Stomach (tissue), 9 donors: ENCODE results near the gene SPOP. TPM values are rescaled to one million over a fixed set of nuclear protein-coding genes. Genes with fewer than 3 reads are reported as not detected.

ENCODE experiments used
- DNase-seq, 2 donors: peaks; one replicate each; pipeline versions ENCODE4 v3.0.0 to v3.0.0-alpha.2; 2013 to 2019
- H3K27ac ChIP-seq, 5 donors: fragments of 200-600 bp in 4 of 5; sonication (generic) in 4 of 5; one replicate each; pipeline ENCODE4 v1.5.1; 2013 to 2019; ENCODE audit warnings: mild to moderate bottlenecking in 1 of 5, moderate library complexity in 1 of 5
- H3K27me3 ChIP-seq, 3 donors: fragments of 200-600 bp; sonication (generic); one replicate each; pipeline ENCODE4 v1.5.1; 2017 to 2019; ENCODE audit warnings: mixed run types in 1 of 3
- H3K36me3 ChIP-seq, 4 donors: fragments of 200-600 bp; sonication (generic); 1 replicate in 3 of 4; 2 replicates in 1 of 4; pipeline ENCODE4 v1.5.1; 2016 to 2019
- H3K4me1 ChIP-seq, 4 donors: fragments of 200-600 bp; sonication (generic); one replicate each; pipeline ENCODE4 v1.5.1; 2016 to 2019
- H3K4me3 ChIP-seq, 4 donors: fragments of 200-600 bp; sonication (generic) in 3 of 4; one replicate each; pipeline ENCODE4 v1.5.1; 2016 to 2019; ENCODE audit warnings: mild to moderate bottlenecking in 1 of 4
- H3K9me3 ChIP-seq, 4 donors: fragments of 200-600 bp; sonication (generic); one replicate each; pipeline ENCODE4 v1.5.1; 2016 to 2019
- EP300 ChIP-seq: sonication (generic); formaldehyde crosslinking; IDR thresholded peaks from one replicate; pipeline ENCODE4 v1.6.1; 2017; ENCODE audit warnings: antibody characterized with exemption
- POLR2A ChIP-seq, 4 donors: fragments of 450-650 bp; IDR thresholded peaks; one replicate each; pipeline ENCODE4 v1.6.1; 2016; ENCODE audit warnings: antibody characterized with exemption in 4 of 4, control low read depth in 2 of 4, mild to moderate bottlenecking in 1 of 4, moderate library complexity in 1 of 4
- POLR2AphosphoS5 ChIP-seq, 3 donors: sonication (generic); formaldehyde crosslinking; IDR thresholded peaks; one replicate each; pipeline ENCODE4 v1.6.1; 2016; ENCODE audit warnings: antibody characterized with exemption in 3 of 3
- WGBS, 5 donors: extraction: QIAGEN DNeasy Blood & Tissue Kit in 3 of 5; methylation state at CpG; one replicate each; pipeline versions ENCODE4 v1.1.5 to v1.1.7; 2013 to 2018; 5-methylcytosine and 5-hydroxymethylcytosine counted together
- intact Hi-C: fragments of 100-400 bp; cut with DNase I; formaldehyde crosslinking; loops from one replicate; pipeline ENCODE4 v1.15.1; 2023; ENCODE audit warnings: low total_unique reads
- polyA plus RNA-seq, 3 donors: library from polyadenylated mRNA; stranded (reverse); fragments of 200-250 nt; gene quantifications; one replicate each; pipeline ENCODE4 v1.2.3, GENCODE V29; 2013
- total RNA-seq, 5 donors: library from RNA; depleted of rRNA; stranded (reverse); fragments of >200 nt; gene quantifications; one replicate each; pipeline versions ENCODE4 v1.1.0 to v1.2.3, GENCODE V29; 2014 to 2016
- TF ChIP-seq, protein P1 (sequence below), 7 experiments: fragments of 450-650 bp in 4 of 7; fragments of 200-600 bp in 3 of 7; sonication (generic) in 3 of 7; IDR thresholded peaks; one replicate each; pipeline ENCODE4 v1.5.1; 2016 to 2019; ENCODE audit warnings: antibody characterized with exemption in 7 of 7, control low read depth in 2 of 7, mild to moderate bottlenecking in 1 of 7
- donor health status: healthy with polysubstance abuse.
- donor health status: Bipolar disorder and iron deficiency.
- donor health status: healthy.

Gene SPOP
- total and polyA plus RNA-seq, 8 donors = 17.5 to 309 (median 41.6) TPM

DNA sequence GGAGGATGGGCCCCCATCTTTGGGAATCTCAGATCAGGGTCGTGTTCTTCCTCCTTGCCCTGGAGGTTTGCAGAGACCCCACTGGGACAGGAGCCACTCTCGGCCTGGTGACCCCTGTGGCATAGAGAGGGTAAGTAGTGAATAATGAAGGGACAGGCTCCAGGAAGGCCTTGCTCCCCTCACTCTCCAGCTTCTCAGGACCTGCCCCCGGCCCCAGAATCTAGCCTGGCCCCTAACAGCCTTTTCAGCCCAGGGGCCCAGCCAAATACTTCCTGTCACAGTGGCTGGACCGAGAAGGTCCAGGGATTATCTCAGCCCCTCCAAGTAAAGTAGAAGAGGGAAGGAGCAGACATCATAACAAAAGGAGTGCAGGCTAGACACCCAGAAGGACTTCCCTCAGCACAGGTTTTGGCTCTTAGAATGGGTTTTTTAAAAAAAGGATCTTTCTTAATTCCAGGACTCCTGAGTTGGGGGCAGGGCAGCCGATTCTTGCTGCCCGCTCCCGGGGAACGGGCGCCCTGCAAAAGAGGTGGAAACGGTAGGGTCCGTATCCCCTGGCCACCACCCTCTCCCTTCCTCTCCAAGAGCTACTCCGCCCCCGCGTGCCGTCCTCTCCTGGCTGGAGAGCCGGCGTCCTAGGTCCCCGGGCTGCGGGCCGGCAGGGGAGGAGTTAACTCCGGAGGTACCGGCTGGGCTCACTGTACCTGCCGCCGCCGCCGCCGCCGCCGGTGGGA is 102.8 kb downstream of the SPOP start:
- TF ChIP-seq POLR2AphosphoS5 (IDR thresholded peaks at IDR 0.05) (no peak), POLR2A (IDR thresholded peaks at IDR 0.05) (no peak), EP300 (no peak)
- TF ChIP-seq, protein P1, sequence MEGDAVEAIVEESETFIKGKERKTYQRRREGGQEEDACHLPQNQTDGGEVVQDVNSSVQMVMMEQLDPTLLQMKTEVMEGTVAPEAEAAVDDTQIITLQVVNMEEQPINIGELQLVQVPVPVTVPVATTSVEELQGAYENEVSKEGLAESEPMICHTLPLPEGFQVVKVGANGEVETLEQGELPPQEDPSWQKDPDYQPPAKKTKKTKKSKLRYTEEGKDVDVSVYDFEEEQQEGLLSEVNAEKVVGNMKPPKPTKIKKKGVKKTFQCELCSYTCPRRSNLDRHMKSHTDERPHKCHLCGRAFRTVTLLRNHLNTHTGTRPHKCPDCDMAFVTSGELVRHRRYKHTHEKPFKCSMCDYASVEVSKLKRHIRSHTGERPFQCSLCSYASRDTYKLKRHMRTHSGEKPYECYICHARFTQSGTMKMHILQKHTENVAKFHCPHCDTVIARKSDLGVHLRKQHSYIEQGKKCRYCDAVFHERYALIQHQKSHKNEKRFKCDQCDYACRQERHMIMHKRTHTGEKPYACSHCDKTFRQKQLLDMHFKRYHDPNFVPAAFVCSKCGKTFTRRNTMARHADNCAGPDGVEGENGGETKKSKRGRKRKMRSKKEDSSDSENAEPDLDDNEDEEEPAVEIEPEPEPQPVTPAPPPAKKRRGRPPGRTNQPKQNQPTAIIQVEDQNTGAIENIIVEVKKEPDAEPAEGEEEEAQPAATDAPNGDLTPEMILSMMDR (IDR thresholded peaks at IDR 0.05) = no peak
- Histone ChIP-seq H3K4me3 (peak overlapping the region; percentile 57 to 83 (median 74)), H3K27ac (peak overlapping the region in 4 of 5 donors; percentile 43 to 85 (median 68)), H3K4me1 (peaks cover 19 to 61% (median 48%) of the 10 kb centered on the region in 4 donors), H3K9me3 (no peaks in the 10 kb centered on the region), H3K36me3 (no peaks in the 10 kb centered on the region), H3K27me3 (peaks cover 0 to 58% (median 16%) of the 10 kb centered on the region in 3 donors)
- no peak for DNase-seq
- WGBS, 5 donors = 9 to 15% (median 12%) methylated on average over 17 to 29 of the region's 29 CpGs
- intact Hi-C loops = loop anchor here (5.0 to 10.0 kb wide), 3 partner anchors 117 to 280 kb away; partner anchors contain the start of gene FAM117A

DNA sequence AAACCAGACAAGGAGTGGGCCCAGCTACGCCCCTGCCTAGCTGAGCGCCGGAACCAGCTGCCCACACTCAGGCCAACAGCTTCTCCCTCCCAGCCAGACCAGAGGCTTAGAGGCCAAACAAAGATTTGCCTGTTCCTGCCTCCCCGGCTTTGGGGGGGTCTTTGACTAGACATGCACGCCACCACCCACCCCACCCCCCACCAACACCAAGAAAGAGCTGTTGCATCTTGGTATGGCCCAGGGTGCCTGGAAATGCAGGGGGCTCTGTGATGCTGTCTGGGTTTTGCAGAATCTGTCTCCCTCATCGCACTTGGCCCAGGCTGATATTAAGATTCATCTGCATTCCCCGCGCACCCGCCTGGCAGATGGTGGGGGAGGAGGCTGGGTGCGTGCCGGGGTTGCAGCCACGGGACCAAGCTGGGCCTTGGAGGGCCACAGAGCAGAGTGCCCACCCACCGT is 103.5 kb downstream of the SPOP start:
- Histone ChIP-seq H3K27ac (peak overlapping the region in 4 of 5 donors; percentile 43 to 85 (median 68)), H3K4me1 (peaks cover 19 to 69% (median 55%) of the 10 kb centered on the region in 4 donors)
- intact Hi-C loops = loop anchor here (5.0 to 10.0 kb wide), 3 partner anchors 118 to 280 kb away; partner anchors contain the start of gene FAM117A

DNA sequence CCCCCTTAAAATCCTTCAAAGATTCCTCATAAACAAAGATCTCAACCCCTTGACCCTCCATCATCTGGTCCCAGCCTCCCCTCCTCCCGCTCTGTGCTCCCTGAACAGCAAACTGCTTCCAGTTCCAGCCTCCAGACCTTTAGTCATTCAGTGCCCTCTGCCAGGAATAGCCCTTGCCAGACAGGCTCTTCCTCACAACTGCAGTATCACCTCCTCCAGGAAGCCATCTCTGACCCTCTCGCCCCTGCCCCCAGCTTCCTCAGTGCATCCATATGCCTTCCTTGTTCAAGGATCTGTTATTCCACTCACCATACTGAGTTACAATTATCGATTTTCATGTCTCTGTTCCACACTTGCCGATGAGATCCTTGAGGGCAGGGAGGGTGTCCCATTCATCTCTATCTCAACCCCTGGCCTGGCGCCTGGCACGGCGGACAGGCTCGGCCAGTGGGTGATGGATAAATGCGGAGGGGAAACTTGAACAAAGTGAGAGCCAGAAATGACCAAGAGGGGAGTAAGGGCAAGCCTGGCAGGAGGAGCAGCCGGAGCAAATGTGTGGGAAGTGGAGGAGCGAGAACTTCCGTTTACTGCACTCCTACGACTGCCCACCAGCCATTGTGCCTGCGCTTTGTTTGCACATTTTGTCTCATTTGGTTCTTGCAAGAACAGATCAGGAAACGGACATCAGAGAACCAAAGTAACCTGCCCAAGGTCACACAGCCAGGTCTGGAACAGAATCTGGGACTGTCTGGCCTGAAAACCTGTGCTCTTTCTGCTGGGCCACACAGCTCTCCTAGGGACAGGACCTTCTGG is 104.2 kb downstream of the SPOP start:
- intact Hi-C loops = loop anchor here (5.0 to 10.0 kb wide), 3 partner anchors 119 to 281 kb away; partner anchors contain the start of gene FAM117A
- WGBS, 5 donors = 35 to 45% (median 43%) methylated on average over 15 of the region's 15 CpGs
- H3K4me1 ChIP-seq = peaks cover 19 to 66% (median 55%) of the 10 kb centered on the region in 4 donors
- no peak for DNase-seq
- no peaks in the 10 kb centered on the region for H3K9me3 ChIP-seq
- TF ChIP-seq POLR2A (IDR thresholded peaks at IDR 0.05) (no peak), POLR2AphosphoS5 (IDR thresholded peaks at IDR 0.05) (no peak), EP300 (no peak)
- TF ChIP-seq, protein P1 (IDR thresholded peaks at IDR 0.05) = no peak
- H3K27me3 ChIP-seq = peaks cover 0 to 58% (median 16%) of the 10 kb centered on the region in 3 donors
- no peaks in the 10 kb centered on the region for H3K36me3 ChIP-seq
- H3K27ac ChIP-seq = peak overlapping the region in 3 of 5 donors; percentile 25 to 85 (median 79)
- H3K4me3 ChIP-seq = no peak overlapping the region

More for the DNA sequence above, 103.5 kb downstream of the SPOP start:
- TF ChIP-seq, protein P1 (IDR thresholded peaks at IDR 0.05) = no peak
- TF ChIP-seq EP300 = no peak
- TF ChIP-seq POLR2AphosphoS5 (IDR thresholded peaks at IDR 0.05) = no peak
- TF ChIP-seq POLR2A (IDR thresholded peaks at IDR 0.05) = no peak
- peaks cover 0 to 58% (median 16%) of the 10 kb centered on the region in 3 donors for H3K27me3 ChIP-seq
- H3K4me3 ChIP-seq = no peak overlapping the region
- H3K9me3 ChIP-seq = no peaks in the 10 kb centered on the region
- H3K36me3 ChIP-seq = no peaks in the 10 kb centered on the region
- WGBS, 5 donors = 35 to 68% (median 62%) methylated on average over 12 to 13 of the region's 13 CpGs
- DNase-seq = peak in 1 of 2 donors; percentile 60
